GM08714 (cell line): ENCODE measurements around the gene PROSER3.

Source experiments
- H3K4me3 ChIP-seq: fragments of 200-500 bp; sonication (Bioruptor generic); 2 replicates; pipeline ENCODE4 v1.5.1; 2014; ENCODE audit warnings: mild to moderate bottlenecking, low read length, inconsistent platforms
- ZNF274 ChIP-seq: IDR thresholded peaks from 2 replicates; pipeline ENCODE4 v1.6.1; 2012; ENCODE audit warnings: mild to moderate bottlenecking, low read depth, low read length

The PROSER3 gene

DNA sequence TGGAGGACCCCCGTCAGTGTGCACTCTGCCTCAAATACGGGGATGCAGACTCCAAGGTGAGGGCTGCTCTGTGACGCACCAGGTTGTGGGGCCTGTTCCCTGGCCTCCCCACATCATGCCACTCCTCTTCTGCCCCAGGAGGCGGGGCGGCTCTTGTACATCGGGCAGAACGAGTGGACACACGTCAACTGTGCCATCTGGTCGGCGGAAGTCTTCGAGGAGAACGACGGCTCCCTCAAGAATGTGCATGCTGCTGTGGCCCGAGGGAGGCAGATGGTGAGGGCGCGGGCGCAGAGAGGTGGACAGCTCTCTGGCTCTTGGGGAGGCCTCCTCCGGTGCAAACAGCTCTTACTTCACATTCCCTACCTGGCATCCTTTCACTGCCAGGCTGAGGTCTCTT, 29.0 kb upstream of the PROSER3 start:
- H3K4me3 ChIP-seq = no peak overlapping the region
- no peak for TF ChIP-seq ZNF274

DNA sequence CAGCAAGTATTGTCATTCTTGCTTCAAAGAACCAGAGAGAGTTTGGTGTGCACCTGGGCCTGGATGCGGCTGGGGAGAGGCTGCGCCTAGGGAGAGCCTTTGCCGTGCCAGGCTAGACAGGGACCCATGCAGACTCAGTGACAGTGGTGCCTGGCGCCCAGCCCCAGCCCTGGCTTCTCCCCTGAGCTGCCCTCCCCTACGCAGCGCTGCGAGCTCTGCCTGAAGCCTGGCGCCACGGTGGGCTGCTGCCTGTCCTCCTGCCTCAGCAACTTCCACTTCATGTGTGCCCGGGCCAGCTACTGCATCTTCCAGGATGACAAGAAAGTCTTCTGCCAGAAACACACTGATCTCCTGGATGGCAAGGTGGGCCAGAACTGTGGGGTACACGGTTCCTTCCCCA, 28.2 kb upstream of the PROSER3 start:
- no peak overlapping the region for H3K4me3 ChIP-seq
- no peak for TF ChIP-seq ZNF274

DNA sequence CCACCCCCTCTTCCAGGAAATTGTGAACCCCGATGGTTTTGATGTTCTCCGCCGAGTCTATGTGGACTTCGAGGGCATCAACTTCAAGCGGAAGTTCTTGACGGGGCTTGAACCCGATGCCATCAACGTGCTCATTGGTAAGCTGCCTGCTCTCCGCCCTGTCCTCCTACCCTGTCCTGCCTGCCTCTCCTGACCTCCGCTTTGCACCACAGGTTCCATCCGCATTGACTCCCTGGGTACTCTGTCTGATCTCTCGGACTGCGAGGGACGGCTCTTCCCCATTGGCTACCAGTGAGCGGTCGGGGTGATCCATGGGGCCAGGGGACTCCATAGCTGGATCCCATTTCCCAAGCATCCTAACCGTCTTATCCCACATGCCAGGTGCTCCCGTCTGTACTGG, 27.6 kb upstream of the PROSER3 start:
- TF ChIP-seq ZNF274 = no peak
- H3K4me3 ChIP-seq = no peak overlapping the region

DNA sequence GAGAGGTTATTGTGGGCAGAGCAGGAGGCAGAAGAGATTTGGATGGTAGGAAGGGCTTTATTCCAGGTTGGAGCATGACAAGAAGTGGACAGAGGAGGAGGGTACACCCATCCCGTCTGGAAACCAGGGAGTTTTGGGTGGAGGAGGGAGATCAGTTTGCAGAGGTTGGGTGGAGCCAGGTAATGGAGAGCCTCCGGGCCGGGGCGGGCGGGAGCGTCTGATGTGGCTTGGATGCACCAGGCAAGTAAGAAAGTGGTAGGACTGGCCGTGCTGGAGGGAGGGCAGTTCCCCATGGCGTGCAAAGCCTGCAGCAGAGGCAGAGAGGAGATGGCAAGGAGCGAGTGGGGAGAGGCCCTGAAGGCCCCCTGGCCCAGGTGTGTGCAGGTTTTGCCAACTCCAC, 26.6 kb upstream of the PROSER3 start:
- H3K4me3 ChIP-seq = no peak overlapping the region
- no peak for TF ChIP-seq ZNF274

DNA sequence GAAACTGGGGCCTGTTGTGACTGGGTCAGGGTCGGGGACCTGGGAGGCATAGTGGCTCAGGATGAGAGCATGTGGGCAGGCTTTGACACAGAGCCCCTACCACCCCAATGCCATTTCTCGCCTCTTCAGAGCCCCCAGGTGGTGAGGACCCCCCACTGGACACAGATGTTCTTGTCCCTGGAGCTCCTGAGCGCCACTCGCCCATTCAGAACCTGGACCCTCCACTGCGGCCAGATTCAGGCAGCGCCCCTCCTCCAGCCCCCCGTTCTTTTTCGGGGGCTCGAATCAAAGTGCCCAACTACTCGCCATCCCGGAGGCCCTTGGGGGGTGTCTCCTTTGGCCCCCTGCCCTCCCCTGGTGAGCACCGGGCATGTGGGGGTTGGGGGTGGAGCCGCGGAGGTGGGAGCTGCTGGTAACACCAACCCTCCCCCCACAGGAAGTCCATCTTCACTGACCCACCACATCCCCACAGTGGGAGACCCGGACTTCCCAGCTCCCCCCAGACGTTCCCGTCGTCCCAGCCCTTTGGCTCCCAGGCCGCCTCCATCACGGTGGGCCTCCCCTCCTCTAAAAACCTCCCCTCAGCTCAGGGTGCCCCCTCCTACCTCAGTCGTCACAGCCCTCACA, 26.1 kb upstream of the PROSER3 start:
- no peak overlapping the region for H3K4me3 ChIP-seq
- TF ChIP-seq ZNF274 = no peak

DNA sequence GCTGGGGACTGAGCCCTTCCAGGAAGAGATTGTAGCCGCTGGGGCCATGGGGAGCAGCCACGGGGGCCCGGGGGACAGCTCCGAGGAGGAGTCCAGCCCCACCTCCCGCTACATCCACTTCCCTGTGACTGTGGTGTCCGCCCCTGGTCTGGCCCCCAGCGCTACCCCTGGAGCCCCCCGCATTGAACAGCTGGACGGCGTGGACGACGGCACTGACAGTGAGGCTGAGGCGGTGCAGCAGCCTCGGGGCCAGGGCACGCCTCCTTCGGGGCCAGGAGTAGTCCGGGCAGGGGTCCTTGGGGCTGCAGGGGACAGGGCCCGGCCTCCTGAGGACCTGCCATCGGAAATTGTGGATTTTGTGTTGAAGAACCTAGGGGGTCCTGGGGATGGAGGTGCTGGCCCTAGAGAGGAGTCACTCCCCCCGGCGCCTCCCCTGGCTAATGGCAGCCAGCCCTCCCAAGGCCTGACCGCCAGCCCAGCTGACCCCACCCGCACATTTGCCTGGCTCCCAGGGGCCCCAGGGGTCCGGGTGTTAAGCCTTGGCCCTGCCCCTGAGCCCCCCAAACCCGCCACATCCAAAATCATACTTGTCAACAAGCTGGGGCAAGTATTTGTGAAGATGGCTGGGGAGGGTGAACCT, 25.3 kb upstream of the PROSER3 start:
- no peak for TF ChIP-seq ZNF274
- H3K4me3 ChIP-seq = no peak overlapping the region

DNA sequence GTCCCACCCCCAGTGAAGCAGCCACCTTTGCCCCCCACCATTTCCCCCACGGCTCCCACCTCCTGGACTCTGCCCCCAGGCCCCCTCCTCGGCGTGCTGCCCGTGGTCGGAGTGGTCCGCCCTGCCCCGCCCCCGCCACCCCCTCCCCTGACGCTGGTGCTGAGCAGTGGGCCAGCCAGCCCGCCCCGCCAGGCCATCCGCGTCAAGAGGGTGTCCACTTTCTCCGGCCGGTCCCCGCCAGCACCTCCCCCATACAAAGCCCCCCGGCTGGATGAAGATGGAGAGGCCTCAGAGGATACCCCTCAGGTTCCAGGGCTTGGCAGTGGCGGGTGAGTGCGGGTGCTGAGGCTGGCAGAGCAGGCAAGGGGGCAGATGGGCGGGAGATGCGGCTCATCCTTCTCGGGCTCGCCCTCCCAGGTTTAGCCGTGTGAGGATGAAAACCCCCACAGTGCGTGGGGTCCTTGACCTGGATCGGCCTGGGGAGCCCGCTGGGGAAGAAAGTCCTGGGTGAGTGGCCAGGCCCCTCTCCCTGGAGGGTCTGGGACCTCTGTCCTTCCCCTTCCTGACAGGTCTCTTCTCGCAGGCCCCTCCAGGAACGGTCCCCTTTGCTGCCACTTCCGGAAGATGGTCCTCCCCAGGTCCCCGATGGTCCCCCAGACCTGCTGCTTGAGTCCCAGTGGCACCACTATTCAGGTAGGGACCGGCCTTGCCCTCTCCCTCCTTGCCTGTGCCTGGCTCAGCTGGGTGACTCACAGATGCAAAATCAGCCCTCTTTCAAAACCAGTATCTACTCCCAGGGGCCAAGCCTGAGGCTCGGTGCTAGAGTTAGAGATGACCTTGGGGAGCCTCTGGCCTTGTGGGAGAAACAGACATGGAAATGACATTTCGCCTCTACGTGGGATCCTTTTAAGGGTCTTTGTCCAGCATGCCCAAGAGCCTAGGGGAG, 24.5 kb upstream of the PROSER3 start:
- no peak overlapping the region for H3K4me3 ChIP-seq
- no peak for TF ChIP-seq ZNF274

DNA sequence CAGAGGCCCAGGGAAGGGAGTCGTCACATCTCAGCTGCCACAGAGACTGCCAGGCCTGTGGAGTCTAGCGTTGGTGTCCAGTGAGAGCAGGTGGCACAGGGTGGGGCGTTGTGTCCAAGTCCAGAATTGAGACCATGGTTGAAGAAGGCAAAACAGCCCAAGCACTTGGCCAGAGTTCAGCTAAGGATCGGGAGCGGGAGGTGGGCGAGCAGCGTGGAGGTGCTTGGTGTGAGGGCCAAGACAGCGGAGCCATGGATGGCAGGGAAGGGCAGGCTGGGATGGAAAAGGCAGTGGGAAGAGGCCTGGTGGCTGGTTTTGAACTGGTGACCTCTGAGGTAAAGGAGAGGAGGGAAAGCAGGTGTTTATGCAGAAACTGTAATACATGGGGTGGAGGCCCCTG, 23.7 kb upstream of the PROSER3 start:
- TF ChIP-seq ZNF274 = no peak
- no peak overlapping the region for H3K4me3 ChIP-seq

DNA sequence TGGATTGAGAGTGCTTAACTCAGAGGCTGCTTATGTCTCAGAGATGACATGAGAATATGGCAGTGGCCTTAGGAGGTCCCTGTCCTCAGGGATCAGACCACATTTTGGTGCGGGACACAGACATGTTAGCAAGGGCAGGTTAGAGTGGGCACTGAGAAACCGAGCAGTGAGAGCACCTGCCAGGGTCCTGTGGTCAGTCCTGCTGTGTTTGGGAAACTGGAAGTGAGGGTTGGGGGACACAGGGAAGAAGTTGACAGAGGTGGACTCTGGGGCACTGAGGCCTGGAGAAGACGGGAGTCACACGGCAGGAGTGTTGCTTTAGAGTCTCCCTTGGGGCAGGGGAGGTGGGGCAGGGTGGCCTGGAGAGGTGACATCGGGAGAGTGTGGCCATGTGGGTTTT, 23.1 kb upstream of the PROSER3 start:
- TF ChIP-seq ZNF274 = no peak
- no peak overlapping the region for H3K4me3 ChIP-seq

DNA sequence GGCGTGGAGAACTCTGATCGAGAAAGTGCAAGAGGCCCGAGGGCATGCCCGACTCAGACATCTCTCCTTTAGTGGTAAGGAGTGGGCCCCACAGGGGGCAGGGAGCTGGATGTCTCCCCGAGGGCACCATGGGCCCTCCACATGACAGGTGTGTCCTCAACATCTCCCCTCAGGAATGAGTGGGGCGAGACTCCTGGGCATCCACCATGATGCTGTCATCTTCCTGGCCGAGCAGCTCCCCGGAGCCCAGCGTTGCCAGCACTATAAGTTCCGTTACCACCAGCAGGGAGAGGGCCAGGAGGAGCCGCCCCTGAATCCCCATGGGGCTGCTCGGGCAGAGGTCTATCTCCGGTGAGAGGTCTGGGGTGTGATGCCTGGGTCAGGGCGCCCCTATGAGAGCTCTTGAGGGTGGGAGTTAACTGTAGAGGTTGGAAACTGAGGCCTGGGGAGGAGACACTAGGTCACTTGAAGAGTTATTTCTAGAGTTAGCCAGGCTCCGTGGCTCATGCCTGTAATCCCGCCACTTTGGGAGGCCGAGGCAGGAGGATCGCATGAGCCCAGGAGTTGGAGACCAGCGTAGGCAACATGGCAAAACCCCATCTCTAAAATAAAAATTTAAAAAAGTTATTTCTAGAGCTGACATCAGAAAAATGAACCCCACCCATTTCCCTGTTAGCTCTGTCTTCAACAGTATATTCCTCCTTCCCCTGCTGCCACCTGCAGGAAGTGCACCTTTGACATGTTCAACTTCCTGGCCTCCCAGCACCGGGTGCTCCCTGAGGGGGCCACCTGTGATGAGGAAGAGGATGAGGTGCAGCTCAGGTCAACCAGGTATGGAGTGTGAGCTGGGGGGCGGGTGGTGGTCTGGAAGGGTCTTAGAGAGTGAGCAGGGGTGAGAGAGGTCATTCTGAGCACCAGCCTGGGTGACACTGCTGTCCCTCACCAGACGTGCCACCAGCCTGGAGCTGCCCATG, 20.8 kb upstream of the PROSER3 start:
- TF ChIP-seq ZNF274 = no peak
- H3K4me3 ChIP-seq = no peak overlapping the region

DNA sequence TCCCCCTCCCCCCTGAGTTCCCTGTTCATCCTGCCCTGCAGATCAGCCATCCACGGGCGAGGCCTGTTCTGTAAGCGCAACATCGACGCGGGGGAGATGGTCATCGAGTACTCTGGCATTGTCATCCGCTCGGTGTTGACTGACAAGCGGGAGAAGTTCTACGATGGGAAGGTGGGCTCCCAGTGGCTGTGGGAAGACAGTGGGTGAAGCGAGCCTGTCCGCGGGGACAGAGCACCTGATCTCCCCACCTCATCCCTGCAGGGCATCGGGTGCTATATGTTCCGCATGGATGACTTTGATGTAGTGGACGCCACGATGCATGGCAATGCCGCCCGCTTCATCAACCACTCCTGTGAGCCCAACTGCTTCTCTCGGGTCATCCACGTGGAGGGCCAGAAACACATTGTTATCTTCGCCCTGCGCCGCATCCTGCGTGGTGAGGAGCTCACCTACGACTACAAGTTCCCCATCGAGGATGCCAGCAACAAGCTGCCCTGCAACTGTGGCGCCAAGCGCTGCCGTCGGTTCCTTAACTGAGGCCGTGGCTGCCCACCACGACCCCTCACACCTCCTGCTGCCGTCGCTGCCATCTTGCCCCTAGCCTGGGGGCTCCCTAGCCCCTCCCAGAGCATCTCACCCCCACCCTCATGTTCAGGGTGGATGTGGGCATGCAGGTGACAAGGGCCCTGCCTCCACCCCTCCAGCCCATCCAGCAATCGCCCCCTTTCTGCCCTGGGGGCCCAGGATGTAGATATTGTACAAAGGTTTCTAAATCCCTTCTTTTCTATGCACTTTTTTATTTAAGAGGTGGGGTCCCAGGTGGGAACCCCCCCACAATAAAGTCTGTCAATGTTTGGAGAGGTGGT, 19.7 kb upstream of the PROSER3 start:
- no peak for TF ChIP-seq ZNF274
- H3K4me3 ChIP-seq = no peak overlapping the region

DNA sequence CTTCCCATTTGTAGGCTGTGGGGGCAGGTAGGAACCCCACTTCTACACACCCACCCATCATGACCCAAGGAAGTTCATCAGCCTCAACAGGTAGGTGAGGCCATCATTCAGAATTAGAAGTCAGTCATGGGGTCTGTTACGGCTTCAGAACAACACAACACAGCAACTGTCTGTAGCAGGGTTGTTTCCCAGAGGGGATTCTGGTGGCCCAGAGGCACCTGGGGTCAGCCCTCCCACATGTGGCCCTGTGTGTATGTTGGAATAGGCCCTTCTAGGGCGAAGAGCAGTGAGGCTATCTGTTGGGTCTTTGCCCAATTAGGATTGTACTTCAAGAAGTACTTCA, 19.1 kb upstream of the PROSER3 start:
- H3K4me3 ChIP-seq = no peak overlapping the region
- no peak for TF ChIP-seq ZNF274
